SK-MEL-5 (cell line): ENCODE measurements around the gene PNPLA2. TPM values are rescaled to one million over a fixed set of nuclear protein-coding genes. Genes with fewer than 3 reads are reported as not detected.
A peak's percentile ranks its signal among the peaks of the same experiment; 100 is the strongest.

Source experiments
- DNase-seq: peaks from one replicate; pipeline ENCODE4 v3.0.0-alpha.2; 2016; ENCODE audit warnings: low read depth, low spot score
- in situ Hi-C: cut with HindIII; loops from 2 replicates; pipeline ENCODE4 v1.10.0; 2016; ENCODE audit warnings: low sequenced_read_pairs, high pct_unique_total_duplicates, low pct_unique_long_range_greater_than_20kb
- total RNA-seq: library from RNA; depleted of rRNA; stranded (reverse); fragments of >200 nt; shearing (Covaris generic); gene quantifications from 2 replicates; pipeline ENCODE4 v1.2.3, GENCODE V29; 2014

The PNPLA2 gene
- total RNA-seq, 1 experiment from 2014 or later: 6.3 TPM

DNA sequence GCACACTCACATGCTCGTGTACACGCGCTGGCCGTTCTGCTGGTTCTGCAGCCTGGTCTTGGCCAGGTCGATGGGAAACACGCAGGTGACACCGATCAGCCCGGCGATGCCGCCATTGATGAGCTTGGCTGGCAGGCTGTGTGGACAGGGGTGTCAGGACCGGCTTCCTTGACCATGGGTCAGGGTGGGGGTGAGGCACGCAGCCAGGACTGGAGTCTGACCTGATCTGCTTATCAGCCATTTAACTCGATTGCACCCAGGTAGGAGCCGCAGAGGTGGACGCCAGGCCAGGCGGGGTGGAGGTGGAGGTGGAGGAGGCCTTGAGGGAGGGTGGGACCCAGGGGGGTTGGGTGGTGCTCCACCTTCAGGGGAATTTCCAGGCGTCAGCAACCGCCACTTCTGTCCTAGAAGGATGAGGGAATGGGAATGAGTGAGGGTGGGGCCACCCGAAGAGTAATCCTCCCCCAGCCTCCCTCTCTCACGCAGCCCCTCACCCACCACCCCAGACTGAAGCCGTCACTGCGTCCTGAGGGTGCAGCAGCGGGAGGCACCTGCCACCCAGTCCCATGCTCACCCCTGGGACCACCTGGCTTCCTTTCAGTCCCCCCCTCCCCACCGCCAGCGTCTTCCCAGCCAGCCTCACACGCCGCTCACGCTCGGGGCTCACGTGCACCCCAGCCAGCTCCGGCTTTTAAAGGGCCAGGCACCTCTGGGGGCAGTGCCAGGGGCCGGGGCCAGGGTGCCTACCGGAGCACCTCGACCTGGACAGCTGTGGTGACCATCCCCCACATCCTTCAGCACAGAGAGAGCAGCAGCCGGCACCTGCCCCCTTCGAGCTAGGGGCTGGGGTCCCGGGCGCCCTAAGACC lies 23.7 kb upstream of the PNPLA2 start:
- DNase-seq: no peak
- in situ Hi-C loops: no loop called here

- DNase-seq: peak; percentile 60
- in situ Hi-C loops: no loop called here
Observed at GRCh38 chr11:795634-796564, 22.8 kb upstream of the PNPLA2 start.

DNA sequence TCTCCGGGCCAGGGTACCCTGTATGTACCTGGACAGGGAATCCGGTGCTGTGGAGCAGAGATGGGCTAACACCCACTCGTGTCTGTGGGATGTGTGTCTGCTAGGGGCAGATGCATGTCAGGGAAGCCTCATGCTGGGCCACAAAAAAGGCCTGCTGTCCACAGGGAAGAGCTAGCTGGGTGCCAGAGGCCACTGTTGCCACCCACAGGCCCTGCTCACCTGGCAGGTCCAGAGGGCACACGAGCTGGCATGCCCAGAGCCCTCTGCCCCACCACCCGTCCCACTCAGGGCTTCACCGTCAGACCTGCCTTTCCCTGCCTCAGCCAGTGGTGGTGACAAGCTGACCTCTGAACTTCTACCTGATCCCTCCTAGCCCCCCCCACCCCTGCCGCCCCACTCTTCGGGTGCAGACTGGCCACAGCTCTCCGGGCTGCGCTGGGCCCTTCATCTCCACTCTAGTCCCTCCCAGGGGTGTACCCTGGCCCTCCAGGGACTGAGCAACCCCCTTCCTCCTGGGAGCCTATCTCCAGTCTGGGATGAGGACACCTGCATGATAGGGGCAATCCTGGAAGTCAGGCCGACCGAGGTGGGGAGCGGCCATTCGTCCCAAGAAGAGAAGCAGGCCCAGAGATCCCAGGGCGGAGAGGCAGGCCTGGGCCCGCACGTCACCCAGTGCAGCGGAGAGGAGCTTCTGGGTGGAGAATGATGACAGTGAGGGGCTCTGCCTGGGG lies 22.0 kb upstream of the PNPLA2 start:
- in situ Hi-C loops: no loop called here
- DNase-seq: no peak

GRCh38 chr11:797296-798092 lies 21.2 kb upstream of the PNPLA2 start:
- in situ Hi-C loops: no loop called here
- peak; percentile 65 for DNase-seq

- DNase-seq: peak; percentile 76
- in situ Hi-C loops: no loop called here
Observed at GRCh38 chr11:798093-798713, 20.5 kb upstream of the PNPLA2 start, which contains the start of gene SLC25A22. Gene SLC25A22, minus strand, starts transcription at chr11:798281. Its CDS starts 3,275 bp downstream, at chr11:795006.

DNA sequence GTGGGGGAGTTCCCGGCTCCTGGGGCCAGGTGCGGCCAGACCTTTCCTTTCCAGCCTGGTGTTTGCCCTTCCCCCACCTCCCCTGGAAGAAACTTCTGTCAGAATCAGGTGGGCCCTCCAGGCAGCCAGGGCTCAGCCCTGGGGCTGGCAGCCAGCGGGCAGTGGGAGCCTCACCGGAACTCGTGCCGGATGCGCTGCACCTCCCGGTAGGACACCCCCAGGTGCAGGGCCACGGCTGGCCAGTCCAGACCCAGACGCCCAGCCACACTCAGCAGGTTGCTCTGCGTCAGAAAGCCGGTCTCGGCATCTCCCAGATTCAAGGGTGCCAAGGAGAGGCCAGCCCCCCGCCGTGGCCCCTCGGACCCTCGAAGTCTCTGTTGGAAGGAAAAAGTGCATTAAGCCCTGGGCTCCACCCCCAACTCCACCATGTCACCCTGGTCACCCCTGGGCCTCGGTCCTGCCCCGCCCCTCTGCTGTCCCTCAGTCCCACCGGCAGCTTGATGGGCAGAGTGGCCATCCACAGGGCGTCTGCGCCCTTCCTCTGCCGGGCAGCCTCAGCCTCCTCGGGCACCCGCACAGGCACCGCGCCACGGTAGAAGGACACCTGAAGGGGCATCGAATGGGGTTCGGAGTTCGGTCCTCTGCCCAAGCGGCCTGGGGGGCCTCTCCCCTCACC lies 18.9 kb upstream of the PNPLA2 start:
- in situ Hi-C loops: no loop called here

DNA sequence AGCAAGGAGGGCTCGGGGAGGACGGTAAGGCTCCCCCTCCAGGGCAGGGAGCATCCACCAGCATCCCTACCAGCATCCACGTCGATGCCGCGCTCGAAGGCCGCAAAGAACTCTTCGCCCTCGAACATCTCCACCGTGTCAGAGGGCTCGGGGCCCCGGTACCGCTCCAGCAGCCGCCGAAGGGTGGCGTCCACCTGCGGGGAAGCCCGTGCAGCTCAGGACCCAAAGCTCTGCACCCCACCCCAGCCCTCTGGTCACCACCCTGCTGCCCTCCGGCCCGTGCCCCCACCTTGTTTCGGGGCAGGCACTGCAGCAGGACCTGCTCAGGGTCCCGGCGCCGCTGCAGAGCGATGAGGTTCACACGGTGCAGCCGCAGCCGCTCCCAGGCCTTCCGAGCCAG lies 18.2 kb upstream of the PNPLA2 start:
- in situ Hi-C loops: no loop called here

More for the DNA sequence above, 18.9 kb upstream of the PNPLA2 start:
- DNase-seq: no peak

GRCh38 chr11:801097-801780 lies 17.5 kb upstream of the PNPLA2 start:
- in situ Hi-C loops: no loop called here
- DNase-seq: no peak

More for the DNA sequence above, 18.2 kb upstream of the PNPLA2 start:
- no peak for DNase-seq

GRCh38 chr11:802018-802617 lies 16.6 kb upstream of the PNPLA2 start:
- in situ Hi-C loops: no loop called here
- DNase-seq: no peak

DNA sequence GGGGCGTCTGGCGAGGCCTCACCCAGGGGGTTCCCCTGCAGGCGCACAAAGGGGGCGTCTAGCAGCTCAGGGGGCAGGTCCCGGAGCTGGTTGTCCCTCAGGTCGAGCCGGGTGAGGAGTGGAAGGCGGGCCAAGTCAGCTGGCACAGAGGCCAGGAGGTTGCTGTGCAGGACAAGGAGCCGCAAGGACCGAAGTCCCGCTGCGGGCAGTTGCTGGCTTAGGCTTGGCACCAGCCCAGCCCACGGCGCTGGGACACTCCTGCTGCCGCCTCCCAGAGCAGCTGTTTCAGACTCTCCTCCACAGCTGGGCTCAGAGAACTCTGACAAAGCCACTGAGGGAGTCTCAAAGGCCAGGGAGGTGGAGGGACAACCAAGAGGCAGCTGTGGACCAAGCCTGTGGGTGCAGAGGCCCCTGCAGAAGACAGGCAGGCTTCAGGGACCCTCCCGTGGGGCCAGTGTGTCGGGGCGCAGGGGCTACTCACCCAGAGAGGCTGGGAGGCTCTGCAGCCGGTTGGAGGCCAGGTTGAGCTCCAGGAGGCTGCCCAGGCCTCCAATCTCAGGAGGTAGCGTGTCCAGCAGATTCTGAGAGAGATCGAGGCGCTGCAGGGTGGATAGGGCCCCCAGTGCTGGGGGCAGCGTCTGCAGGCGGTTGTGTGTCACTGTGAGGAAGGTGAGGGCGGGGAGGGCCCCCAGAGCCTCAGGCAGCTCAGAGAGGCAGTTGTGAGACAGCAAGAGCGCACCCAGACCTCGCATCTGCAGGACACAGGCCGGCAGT lies 15.8 kb upstream of the PNPLA2 start:
- in situ Hi-C loops: no loop called here

DNA sequence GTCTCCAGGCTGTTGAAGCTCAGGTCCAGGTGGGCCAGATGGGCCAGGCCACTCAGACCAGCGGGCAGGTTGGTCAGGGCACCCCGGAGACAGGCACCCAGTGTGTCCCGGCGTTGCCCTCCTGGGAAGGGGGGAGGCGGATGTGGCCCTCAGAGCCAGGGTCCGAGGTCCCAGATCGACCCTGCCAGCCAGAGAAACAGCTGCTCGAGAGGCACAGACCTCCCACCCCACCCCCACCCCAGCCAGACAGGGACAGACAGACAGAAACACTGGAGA lies 15.3 kb upstream of the PNPLA2 start:
- no peak for DNase-seq
- in situ Hi-C loops: no loop called here

More for the DNA sequence above, 15.8 kb upstream of the PNPLA2 start:
- DNase-seq: no peak

GRCh38 chr11:803770-804598 lies 14.7 kb upstream of the PNPLA2 start:
- in situ Hi-C loops: no loop called here

GRCh38 chr11:804599-804964 lies 14.1 kb upstream of the PNPLA2 start:
- in situ Hi-C loops: no loop called here
- no peak for DNase-seq

More at GRCh38 chr11:803770-804598, 14.7 kb upstream of the PNPLA2 start:
- no peak for DNase-seq
